NCI-H2081 treated with DMSO at 0.1 percent for 48 hours (cell line): ENCODE results near the gene DENND4A.
"Not testable (repeated sequence)": the region's sequence is repeated elsewhere in the genome, so short reads cannot be mapped to it uniquely, and the experiment has no call there.

Experiments used
- DNase-seq: peaks from one replicate; lab custom pipeline; 2025; lab: John Stamatoyannopoulos, UW

DENND4A gene

DNA sequence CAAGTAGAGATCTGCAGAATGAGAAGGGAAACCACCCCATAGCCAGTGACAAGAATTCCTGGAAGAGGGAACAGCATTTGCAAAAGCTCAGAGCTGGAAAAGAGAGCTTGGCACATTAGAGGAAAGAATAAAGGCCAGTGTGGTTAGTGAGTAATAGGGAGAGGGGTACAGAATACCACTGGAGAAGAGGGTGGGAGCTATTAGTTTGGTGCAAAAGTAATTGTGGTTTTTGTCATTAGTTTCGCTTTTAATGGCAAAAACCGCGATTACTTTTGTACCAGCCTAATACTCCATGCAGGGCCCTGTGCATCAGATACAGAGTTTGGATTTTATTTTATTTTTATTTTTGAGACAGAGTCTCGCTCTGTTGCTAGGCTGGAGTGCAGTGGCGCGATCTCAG lies 160.6 kb downstream of the DENND4A start:
- DNase-seq, result no peak

DNA sequence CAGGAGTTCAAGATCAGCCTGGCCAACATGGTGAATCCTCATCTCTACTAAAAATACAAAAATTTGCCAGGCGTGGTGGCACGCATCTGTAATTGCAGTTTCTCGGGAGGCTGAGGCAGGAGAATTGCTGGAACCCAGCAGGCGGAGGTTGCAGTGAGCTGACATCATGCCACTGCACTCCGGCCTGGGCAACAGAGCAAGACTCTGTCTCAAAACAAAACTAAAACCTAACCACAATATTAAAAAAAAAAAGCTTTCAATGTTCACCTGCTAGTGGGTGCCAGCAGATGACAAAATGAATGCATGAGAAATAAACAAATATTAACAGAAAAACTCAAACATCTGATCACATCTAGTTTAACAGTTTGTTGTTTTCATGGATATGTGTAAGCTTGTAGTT lies 161.3 kb downstream of the DENND4A start:
- no peak for DNase-seq

GRCh38 chr15:65629548-65629947 lies 162.5 kb downstream of the DENND4A start:
- DNase-seq, result no peak

DNA sequence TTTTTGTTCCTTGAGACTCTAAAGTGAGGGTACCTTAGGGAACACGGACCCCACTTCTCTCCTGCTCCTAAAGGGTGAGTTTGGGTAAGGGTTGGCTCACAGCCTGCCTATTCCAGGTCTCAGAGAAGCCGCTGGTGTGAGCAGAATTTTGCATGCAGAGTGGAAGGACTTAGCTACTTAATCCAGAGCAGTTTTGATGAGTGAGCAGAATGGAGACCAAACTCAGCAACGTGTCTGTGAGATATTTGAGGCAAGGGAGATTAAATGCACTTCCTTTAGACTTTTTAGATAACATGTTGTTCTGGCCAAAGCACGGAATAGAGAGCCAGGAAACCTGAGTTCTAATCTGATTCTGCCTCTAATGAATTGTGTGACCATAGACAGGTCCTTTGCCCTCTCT lies 165.2 kb downstream of the DENND4A start:
- no peak for DNase-seq

DNA sequence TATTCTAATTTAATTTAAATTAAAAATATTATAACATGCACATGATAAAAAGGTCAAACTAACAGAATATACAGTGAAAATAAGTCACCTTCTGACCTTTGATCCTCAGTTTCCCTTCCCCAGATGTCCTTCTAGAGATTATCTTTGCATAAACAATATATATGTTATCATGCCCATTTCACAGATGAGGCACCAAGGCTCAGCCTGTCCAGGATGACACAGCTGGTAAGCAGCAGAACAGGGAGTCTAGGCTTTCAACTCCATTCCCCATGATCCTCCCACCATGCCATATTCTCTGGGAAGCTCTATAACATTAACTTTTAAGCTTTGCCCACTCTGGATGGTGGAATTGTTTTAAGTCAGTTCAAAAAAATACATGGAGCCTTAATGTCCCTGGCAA lies 169.0 kb downstream of the DENND4A start:
- DNase-seq, result no peak

DNA sequence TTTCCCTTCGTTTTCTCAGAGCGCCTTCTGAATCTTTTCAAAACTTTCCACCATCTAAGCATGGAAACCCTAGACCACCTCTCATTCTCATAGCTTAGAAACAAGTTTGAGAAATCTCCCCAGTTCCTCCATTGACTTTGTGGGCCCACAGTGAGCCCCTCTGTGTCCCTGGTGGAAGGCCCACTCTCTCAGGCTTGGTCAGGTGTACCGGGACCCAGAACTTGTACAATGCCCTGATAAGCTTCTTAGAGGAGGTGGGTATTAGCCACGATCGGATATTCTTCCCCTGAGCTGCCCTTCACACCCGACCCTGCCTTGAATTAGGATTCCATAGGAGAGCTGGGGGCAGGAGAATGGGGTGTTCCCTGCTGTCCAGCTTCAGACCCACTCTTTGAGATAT lies 170.5 kb downstream of the DENND4A start, which contains the start of gene SLC24A1:
SLC24A1 (plus strand) TSS at position 301 of the 400 bp plus-strand sequence. CDS start 2,143 bp downstream, outside the sequence.
- DNase-seq, result no peak

DNA sequence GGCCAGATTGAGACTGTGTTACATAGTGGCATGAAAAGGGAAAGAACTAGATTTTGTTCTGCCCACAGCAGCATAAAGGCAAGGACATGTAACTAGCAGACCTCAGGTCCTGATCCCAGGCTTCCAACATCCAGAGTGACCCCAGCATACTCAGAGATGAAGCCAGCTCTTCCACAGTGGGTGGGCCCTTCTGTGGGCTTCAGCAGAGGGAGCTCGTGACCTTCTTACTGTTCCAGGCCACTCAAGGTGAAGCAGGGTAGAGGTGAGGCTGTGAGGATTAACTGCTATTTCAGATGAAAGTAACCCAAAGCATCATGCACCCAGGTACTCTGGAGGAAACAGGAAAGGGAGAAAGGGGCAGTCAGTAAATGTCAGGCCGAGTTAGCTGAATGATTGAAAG lies 171.3 kb downstream of the DENND4A start:
- no peak for DNase-seq

GRCh38 chr15:65619626-65620290 lies 172.3 kb downstream of the DENND4A start:
- DNase-seq, result no peak

GRCh38 chr15:65618560-65619109 lies 173.5 kb downstream of the DENND4A start:
- no peak for DNase-seq

GRCh38 chr15:65615887-65616286 lies 176.2 kb downstream of the DENND4A start:
- DNase-seq, result not testable (repeated sequence)

DNA sequence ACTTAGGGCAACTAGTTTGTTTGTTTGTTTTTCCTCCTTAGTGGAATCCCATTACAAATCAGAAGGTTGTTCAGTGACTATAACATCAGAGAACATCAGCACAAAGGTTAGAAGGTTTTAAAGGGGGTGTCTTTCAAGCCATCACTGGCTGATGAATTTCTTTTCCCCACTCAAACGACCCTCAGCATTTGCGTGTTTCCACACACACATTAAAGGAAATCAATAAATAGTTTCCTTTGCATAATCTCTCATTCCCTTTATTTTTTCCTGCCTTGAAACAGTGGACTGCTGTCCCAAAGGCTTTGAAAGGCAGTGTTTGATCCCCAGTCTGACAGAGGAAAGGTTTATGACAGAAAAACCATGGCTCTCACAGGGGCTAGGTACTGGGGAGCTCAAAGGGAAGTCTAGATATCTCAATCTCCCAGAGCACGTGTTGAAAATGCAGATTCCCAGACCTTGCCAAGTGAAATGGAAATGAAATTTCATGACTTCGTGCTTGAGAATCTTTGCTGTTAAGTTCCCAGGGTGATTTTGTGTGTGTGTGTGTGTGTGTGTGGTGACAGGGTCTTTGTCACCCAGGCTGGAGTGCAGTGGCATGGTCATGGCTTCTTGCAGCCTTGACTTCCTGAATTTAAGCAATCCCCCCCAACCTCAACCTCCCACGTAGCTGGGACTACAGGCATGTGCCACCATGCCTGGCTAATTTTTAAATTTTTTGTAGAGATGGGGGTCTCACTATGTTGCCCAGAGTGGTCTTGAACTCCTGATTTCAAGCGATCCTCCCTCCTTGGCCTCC lies 178.9 kb downstream of the DENND4A start:
- DNase-seq, result no peak

DNA sequence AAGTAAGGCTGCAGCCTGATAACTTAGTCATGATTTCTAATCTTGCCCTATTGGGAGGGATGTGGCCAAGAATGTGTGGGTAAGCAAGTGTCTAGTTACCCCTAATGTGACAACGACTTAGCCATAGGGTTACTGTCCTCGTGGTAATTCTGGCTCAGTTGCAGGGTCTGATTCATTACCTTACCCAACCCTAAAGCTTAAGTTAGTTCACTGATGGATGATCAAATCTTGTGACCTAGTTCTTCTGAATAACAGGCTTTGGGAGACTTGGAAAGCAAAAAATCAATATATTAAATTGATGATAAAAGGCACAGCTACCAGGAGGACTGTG lies 179.5 kb downstream of the DENND4A start:
- no peak for DNase-seq

DNA sequence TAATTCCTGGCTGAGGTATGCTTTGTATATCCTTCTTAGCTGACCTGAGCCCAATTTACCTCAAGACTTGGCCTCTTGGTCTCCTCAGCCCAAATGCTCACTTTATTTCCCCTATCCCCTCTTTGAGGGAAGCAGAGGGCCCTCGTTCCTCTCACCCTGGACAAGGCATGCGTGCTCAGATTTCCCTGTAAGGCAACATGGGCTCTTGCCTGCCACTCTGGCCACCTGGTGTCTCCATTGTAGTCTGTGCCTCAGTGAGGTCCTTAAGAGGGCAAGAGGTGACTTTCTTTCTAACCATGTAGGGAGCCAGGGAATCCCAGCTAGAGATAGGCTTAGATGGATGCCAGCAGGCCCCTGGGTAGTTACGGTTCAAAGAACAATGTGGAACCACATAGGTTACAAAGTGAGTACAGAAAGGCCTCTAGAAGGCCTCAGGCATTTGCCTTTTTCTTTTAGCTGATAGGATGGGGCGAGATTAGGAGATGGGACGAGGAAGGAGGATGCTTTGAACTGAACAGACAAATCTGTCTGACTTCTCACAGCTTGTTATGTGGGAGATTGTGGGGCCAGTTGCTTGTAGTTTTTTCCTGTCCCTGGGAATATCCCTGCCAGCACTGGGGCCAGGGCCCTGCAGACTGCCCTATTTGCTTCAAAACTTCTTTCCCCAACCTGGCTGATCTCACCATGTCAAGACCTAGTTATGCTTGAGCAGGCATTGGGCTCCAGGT lies 180.0 kb downstream of the DENND4A start:
- no peak for DNase-seq

- DNase-seq, result peak; percentile 93
Observed at GRCh38 chr15:65610871-65611718, 181.0 kb downstream of the DENND4A start, which contains the start of gene INTS14. INTS14 (minus strand) TSS chr15:65611131; CDS start chr15:65607380, 3,751 bp downstream.
